ENCODE data around the gene ADAMTS9.

DNA sequence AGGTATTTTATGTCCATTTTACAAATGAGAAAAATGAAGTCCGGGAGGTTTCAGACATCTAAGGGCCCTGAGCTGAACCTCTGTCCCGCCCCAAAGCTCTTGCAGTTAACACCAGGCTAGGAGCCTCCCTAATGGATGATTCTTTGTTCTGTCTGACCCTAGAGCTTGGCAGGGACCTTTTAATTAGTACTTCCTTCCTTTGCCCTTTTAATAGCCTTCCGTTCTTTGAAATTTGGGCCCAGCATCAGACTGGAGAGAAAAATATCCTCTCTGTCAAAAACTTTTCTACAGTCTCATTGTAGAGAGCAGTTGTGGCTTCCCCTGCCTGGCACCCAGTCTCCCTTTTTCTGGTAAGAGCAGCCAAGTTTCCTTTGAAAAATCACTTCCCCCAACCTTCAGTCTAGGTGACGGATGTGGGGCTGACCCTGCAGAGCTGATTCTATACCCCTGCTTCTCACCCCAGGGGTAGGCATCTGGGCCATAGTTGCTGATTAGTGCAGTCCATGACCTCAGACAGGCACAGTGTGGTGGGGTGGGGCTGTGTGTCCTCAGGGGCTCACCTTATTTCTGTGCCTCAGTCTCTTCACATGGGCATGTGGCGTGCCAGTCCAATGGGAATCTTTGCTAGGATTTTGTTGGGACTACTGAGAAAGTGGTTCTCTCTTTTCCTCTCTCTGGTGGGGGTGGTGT lies 220.4 kb downstream of the ADAMTS9 start:
- TF ChIP-seq, protein P1, sequence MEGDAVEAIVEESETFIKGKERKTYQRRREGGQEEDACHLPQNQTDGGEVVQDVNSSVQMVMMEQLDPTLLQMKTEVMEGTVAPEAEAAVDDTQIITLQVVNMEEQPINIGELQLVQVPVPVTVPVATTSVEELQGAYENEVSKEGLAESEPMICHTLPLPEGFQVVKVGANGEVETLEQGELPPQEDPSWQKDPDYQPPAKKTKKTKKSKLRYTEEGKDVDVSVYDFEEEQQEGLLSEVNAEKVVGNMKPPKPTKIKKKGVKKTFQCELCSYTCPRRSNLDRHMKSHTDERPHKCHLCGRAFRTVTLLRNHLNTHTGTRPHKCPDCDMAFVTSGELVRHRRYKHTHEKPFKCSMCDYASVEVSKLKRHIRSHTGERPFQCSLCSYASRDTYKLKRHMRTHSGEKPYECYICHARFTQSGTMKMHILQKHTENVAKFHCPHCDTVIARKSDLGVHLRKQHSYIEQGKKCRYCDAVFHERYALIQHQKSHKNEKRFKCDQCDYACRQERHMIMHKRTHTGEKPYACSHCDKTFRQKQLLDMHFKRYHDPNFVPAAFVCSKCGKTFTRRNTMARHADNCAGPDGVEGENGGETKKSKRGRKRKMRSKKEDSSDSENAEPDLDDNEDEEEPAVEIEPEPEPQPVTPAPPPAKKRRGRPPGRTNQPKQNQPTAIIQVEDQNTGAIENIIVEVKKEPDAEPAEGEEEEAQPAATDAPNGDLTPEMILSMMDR (IDR thresholded peaks at IDR 0.05 in 4 of 5, conservative IDR thresholded peaks at IDR 0.05 in 1 of 5): no peak
- no peak for TF ChIP-seq POLR2A (IDR thresholded peaks at IDR 0.05)
